8988T (cell line): ENCODE data around the gene GINS3.

Source experiments
- DNase-seq: peaks from one replicate; pipeline ENCODE4 v3.0.0; 2011

The GINS3 gene

DNA sequence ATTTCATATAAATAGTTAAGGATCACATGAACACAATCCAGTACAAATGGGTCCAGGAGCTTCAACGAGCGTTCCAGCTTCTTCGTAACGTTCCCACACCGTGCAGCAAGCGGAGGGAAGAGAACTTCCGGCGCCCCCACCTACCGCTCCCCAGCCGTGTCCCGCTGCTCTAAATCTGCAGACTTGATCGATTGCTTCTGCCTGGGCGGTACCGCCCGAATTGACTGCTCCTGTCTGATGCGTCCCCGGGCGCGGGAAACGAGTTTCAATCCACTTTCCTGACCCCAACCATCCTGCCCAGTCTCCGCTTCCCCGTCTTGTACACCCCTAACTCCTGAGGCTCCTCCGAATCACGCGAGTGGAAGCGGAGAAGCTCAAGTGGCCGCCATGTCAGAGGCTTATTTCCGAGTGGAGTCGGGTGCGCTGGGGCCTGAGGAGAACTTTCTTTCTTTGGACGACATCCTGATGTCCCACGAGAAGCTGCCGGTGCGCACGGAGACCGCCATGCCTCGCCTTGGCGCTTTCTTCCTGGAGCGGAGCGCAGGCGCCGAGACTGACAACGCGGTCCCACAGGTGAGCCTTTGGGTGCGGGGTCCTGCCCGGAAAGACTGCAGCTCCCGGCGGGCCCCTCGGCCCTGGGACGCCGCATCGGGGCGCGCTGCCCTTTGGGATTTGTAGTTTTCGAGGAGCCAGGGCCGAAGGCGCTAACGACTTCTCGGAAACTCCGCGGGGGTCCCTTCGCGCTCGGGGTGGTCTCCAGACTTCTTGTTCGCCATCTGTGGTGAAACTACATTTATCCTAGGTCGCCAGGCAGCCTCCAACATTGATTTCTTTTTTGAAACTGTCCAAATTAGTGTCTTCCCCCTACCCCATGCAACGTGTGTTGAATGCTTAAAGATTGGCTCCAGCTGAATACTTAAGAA lies at the start of gene GINS3:
Gene GINS3 (plus strand): TSS at position 257 of the 923 bp plus-strand sequence. CDS start 131 bp downstream, at position 388.
- peak; percentile 97 for DNase-seq

DNA sequence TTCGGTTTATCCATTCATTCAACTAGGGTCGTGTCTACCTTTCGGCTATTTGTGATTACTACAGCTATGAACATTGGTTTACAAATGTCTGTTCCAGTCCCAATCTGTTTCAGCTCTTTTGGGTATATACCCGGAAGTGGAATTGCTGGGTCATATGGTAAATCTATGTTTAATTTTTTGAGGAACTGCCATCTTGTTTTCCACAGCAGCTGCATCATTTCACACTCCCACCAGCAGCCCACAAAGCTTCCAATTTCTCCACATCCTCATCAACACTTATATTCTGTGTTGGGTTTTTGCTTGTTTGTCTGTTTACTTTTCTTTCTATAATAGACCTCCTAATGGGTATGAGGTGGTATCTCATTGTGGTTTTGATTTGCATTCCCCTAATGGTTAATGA lies 48.7 kb upstream of the GINS3 start:
- no peak for DNase-seq

DNA sequence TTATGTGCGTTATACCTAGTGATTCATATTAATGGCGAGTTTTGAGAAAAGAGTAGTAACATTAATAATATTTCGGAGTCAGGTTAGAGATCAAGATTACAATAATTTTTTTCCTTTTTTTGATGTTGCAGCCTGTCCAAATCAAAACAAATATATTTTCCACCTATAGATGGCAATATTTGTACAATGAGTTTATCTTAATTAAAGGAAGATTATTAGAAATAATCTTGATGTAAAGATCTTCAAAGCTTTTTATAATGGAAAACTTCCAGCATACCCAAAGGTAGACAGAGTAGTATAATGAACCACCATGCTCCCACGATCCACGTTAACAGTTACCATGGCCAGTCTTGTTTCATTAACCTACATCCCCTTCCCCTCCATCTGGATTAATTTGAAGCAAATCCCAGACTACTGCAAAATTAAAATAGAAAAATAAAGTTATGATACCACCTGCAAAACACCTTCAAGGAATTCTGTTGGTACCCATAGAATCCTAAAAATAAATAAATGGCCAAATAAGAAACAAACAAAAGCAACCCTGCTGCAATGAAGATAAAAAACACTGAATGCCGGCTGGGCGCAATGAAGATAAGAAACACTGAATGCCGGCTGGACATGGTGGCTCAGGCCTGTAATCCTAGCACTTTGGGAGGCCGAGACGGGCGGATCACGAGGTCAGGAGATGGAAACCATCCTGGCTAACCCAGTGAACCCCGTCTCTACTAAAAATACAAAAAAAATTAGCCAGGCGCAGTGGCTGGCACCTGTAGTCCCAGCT lies 46.5 kb upstream of the GINS3 start:
- no peak for DNase-seq

DNA sequence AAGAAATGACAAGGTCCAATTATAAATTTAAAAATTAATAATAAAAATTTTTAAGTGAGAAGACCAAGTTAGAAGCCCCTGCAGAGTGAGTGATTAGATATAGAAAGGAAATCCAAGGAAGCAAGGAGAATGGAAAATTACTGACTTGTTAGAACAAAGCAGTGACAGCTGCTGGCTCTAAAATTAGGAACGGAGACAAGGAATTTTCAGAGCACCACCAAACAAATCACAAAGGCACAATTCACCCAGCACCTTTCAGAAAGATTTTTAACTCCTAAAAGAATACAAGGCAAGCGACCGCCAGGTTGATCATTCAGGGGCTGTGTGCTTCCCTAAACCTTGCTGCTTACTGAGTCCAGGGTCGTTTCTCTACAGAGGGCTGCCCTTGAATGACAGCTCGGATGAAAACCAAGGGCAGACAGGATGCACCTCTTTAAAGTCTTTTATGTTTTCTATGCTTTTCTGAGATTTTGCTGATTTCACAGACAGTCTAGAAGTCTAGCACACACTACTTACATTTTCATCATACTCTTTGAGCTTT lies 45.4 kb upstream of the GINS3 start:
- no peak for DNase-seq

DNA sequence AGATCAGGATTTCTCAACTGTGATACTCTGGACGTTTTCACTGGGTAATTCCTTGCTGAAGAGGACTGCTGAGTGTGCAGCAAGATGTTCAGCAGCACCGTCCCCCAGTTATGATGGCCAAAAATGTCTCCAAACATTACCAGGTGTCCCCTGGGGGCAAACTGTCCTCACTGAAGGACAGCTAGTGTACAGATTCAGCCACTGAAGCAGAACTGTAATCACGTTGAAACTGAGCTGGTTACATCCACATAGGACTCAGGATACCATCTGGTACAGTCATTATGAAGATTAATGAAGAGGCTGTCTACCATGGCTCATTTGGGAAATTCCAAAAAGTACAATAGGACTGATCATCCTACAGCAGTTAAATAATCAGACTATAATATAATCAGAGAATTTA lies 43.3 kb upstream of the GINS3 start:
- DNase-seq: no peak

DNA sequence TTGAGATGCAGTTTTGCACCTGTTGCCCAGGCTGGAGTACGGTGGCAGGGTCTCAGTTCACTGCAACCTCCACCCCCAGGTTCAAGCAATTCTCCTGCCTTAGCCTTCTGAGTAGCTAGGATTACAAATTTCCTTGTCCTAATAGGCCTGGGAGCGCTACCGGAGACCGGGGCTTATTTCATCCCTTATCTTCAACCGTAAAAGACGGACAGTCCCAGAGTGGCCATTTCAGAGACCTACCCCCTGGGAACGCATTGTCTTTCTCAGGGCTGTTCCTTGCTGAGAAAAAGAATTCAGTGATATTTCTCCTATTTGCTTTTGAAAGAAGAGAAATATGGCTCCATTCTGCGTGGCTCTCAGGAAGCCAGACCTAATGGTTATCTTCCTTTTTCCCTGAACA lies 39.6 kb upstream of the GINS3 start:
- no peak for DNase-seq

DNA sequence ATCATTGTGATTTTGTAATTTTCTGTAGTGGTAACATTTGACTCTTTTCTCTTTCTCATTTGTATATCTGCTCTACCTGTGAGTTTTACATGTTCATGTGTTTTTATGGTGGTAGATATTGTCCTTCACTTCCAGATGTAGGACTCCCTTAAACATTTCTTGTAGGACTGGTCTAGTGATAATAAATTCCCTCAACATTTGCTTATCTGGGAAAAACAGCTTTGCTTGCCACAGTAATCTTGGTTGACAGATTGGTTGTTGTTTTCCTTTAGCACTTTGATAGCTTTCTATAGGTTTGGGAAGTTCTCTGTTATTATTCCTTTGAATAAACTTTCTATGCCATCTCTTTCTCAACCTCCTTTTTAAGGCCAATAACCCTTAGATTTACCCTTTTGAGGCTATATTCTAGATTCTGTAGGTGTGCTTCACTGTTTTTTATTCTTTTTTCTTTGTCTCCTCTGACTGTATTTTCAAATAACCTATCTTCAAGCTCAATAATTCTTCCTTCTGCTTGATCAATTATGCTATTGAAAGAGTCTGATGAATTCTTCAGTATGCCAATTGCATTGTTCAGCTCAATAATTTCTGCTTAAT lies 32.1 kb upstream of the GINS3 start:
- no peak for DNase-seq

DNA sequence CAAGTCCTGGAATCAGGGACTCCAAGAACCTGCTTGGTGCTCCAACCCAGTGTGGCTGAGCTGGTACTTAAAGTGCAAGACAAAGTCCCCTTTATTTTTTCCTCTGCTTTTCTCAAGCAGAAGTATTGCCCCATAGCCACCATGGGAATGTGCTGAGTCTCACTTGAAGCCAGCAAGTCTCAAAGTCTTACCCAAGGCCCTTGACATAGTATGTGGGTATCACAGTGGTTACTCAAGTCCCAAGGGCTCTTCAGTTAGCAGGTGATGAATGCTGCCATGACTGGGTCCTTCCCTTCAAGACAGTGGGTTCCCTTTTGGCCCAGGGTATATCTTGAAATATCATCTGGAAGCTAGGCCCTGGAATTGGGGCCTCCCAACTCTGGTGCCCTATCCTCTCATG lies 30.5 kb upstream of the GINS3 start:
- no peak for DNase-seq

DNA sequence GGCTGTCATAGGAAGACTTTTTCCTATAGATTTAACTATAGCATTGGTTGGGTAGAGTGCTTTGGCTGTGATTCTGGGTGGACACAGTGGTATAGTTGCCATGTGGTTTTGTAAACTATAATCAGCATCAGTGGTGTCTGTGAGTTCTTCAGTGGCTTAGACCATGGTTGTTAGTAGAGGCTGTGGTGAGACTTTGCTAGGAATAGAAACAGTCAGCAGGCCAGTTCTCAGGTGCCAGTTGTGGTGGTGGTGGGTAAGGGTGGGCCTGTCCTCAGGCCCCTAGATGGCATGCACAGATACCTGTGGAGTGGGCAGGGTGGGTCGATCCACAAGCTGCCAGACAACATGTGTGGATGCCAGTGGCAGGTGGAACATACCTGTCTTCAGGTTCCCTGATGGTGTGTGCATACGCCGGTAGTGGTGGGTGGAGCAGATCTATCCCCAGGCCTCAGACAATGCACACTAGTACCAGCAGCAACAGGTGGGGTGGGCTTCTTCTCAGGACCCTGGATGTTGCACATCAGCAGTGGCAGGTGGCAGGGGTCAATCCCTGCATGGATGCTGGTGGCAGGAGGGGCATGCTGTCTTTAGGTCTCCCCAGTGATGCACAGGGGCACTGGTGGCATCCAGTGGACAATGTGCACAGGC lies 28.4 kb upstream of the GINS3 start:
- DNase-seq: no peak

DNA sequence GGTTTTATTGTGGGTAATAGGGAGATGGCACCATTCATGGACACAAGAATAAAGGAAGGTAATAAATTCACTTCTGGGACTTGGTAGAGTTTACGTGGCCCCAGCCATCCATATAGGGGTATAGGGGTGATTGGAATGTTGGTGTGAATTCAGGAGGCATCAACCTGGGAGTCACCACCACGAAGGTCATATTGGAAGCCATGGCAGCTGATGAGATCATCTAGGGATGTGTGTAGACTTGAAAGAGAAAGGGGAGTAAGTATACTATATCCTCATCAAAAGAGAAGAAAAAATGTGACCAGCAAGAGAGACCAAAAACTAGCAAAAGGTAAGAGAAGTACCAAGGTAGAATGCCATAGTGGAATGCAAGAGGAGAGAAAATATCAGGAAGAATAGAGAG lies 26.6 kb upstream of the GINS3 start:
- no peak for DNase-seq

DNA sequence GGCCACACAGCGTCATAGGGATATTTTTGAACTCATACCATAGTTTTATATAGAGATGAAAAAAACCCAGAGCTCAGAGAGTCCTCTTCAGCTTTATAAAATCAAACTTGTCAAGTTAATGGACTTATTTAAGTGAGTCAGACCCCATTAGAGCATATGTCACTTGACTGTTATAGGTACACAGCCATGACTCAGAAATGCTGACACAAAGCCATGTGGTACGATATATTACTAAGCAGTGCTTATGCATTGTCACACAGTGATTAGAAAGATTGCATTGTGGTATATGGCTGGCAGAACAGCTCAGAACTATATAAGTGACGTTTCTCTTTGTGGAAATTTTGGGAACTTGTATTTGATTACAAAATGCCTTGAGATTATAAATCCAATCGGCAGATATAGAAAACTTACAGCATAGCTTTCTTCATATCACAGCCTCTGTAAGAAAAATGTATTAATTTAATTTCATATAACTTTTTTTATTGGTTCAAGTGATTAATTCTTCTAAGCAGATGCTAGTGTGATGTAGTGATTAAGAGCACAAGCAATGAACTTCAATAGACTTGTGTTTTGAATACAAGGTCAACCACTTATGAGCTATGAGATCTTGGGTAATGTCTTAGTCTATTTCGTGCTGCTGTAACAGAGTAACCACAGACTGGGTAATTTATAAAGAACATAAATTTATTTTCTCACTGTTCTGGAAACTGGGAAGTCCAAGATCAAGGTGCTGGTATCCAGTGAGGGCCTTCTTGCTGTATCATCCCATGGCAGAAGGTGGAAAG lies 25.8 kb upstream of the GINS3 start:
- no peak for DNase-seq

DNA sequence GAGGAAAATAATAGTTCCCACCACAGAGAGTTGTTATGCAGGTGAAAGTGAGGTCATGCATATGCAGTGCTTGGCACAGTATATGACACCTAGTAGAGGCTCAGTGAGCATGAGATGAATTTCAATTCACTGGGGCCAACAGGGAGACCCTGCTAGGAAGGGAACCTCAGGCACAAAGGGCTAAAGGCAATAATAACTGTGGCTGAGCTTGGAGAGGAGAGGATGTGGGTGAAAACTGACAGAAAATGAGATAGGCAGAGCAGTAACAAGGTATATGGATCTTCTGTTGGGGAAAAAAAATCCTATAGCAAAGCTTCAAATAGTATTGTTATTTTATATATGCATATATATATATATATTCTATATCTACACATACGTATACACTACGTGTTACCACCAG lies 25.0 kb upstream of the GINS3 start:
- DNase-seq: no peak

DNA sequence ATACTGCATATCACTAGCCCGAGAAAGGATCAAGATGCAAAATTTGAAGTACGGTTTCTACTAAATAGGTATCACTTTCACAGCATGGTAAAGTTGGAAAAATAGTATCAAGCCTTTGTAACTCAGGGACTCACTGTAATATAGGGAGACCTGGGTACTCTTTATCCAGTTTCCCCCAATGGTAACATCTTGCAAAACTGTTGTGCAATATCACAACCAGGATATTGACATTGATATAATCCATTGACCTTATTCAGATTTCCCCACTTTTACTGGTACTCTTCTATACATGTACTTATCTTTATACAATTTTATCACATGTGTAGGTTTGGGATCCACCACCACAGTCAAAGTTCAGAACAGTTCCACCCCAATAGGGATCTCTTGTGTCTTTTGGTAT lies 20.4 kb upstream of the GINS3 start:
- DNase-seq: no peak

DNA sequence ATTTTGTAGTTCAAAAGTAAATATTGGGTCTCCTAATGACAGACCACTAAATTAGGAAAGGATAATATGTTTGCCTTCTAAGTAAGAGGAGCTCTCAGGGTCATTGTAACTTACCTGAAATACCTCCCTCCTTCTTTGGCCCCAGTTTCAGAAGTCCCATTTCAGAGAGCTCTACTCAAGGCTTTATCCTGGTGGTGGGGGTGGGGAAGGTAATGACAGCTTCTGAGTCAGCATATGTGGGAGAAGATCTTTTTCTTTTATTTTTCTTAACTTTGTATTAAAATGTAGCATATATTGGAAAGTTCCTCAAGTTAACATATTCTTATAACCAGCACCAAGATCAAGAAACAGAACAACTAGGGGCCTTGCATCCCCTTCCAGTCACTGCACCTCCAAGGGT lies 16.9 kb upstream of the GINS3 start:
- no peak for DNase-seq

DNA sequence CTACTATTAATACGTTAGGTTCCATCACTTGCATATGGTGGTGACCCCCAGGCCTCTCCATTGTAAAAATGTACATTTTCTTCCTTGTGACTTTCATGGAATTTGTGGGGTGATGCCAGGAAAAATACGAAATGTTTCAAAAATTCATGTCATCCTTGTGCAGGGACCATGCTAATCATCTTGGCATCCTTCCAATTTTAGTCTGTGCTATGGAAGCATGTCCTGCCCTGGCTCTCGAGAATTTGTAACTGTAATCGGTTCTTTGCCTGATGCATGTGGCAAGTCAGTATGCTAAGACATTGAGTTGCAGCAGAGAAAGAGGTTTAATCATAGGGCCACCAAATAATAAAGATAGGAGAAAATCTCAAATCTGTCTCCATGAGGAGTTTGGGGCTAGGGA lies 14.3 kb upstream of the GINS3 start:
- no peak for DNase-seq

DNA sequence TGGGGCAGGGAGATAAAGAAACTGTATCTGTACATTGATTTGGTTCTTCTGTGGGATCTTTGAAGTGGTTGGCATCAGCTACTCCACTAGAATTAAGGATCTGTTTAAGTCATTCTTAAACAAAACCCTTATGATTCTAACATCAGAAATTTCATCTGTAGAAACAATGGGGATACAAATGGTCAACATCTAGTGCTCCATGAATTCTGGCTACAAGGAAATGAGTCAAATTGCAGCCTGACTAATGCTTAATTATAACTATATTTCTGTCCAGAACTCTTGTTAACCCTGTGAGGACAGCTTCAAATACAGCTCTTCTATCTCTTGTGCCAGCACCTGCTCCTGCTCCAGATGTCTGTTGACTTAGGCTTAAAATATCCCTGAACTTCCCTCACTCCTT lies 13.9 kb upstream of the GINS3 start:
- DNase-seq: no peak

DNA sequence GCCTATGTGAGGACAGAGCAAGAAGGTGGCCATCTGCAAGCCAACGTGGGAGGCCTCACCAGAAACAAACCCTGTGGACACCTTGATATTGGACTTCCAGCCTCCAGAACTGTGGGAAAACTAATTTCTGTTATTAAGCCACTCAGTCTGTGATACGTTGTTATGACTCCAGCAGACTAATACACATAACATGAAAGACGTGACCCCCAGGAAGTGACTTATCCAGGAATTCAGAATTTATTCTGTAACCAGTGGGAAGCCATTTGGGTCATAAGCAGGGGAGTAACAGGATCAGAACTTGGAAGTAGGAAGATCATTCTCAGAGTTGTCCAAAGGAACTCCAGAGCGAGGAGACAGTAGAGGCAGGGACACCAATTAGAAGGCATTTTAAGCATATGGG lies 12.5 kb upstream of the GINS3 start:
- DNase-seq: no peak

DNA sequence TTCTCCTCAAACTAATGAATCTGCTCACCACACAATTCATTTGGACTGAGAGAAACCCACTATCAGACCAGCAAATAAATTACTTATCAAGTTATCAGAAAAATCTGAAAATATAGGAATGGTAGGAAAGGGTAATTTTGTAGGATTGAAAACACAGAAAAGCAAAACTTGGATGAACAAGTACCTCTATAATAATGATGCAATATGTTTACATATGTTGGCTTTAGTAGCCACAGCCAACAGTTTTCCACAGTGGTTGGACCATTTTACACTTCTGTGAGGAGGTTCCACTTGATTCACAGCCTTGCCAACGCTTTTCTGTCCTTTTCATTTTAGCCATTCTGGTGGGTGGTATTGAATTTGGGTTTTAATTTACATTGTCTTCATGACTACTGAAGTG lies 10.6 kb upstream of the GINS3 start:
- no peak for DNase-seq

DNA sequence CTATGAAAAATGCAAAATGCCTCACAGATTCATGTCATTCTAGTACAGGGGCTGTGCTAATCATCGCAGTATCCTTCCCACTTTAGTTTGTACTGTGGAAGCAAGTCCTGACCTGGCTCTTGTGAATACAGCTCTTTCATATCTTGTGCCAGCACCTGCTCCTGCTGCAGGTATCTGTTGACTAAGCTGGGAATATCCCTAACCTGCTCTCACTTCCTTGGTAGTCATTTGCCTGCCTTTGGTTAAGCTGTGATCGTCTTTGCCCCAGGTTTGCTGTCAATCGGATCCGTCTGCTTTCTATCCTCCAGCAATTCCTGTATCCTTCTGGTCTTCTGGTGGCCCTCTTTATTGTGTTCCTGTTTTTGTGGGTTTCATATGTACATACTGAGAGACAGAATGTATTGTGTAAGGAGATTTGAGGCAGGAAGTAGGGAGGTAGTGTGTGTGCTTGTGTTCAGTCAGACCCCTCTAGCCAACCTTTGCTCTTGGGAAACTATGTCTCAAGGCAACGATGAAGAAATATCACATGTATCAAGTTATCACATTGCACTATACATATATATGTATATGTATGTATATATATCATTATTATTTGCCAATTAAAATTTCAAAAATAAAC lies 7.7 kb upstream of the GINS3 start:
- DNase-seq: no peak

DNA sequence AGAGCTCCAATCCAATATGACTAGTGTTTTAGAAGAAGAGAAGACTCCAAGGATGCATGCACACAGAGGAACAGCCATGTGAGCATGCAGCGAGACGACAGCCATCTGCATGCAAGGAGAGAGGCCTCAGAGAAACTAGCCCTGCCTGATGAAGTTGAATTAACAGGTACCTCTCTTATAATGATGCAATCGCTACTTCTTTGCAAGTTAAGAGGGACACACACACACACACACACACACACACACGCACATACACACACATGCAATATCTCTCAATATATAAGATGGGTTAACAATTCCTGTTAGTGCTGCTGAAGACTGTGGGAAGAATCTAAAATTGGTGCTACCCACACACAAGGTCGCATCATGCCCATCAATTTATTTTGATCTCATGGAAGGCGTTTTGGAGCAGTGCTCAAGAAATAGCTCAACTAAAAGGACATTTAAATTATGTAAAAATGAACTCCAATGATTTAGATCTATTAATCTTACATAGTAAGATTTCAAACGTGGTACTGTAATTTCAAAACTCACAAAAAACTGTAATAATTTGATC lies 7.0 kb upstream of the GINS3 start:
- no peak for DNase-seq

DNA sequence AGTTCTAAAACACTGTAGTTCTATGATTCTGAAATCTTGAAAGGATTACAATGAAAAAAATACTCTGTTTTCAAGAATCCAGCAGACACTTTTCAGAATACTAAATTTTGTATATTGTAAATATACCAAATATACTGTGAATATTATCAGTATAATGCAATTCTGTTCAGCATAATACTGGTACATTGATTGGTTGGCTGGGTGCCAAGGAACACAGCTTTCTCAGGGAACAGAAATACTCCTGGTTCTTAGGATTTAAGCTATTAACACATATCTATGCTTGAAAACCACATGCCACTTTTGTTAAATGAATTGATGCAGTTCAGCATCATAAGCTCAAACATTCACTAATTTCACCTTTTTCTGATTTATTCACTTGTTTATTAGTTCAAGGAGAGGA lies 2.5 kb upstream of the GINS3 start:
- no peak for DNase-seq

DNA sequence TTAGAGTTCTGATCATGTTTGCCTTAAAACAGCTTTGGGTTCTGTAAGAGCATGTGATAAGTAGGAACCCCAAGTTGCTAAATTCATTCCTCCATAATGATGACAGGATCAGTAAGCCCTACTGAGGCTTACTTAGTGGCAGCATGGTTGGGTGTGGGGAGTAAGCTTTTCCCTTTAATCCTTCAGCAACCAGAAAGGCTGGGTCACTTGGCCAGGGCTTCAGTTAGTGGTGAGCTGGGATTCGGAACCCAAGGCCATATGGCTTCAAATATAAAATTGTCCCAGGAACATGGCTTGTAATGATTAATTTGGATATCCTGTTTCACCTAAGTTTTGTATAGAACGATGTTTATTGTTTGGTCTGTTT lies 850 bp downstream of the GINS3 start:
- DNase-seq: no peak
